ENCODE measurements around the gene TTC14.
"Not testable (repeated sequence)": the region's sequence is repeated elsewhere in the genome, so short reads cannot be mapped to it uniquely, and the experiment has no call there.

Gene TTC14

GRCh38 chr3:180601688-180602666 lies at the start of gene TTC14:
Gene TTC14 (plus strand): TSS chr3:180602163. CDS start chr3:180602262, 99 bp downstream.
- peak; percentile 92 for DNase-seq (ENCODE audit: low spot score)

- no peak for DNase-seq (ENCODE audit: low spot score)
Measured at GRCh38 chr3:180563406-180563805, 38.6 kb upstream of the TTC14 start.

- no peak for DNase-seq (ENCODE audit: low spot score)
Measured at GRCh38 chr3:180564676-180565075, 37.3 kb upstream of the TTC14 start.

GRCh38 chr3:180570238-180570637 lies 31.7 kb upstream of the TTC14 start:
- DNase-seq (ENCODE audit: low spot score), result no peak

GRCh38 chr3:180571831-180572598 lies 29.9 kb upstream of the TTC14 start:
- DNase-seq (ENCODE audit: low spot score), result no peak

- DNase-seq (ENCODE audit: low spot score), result no peak
Measured at GRCh38 chr3:180575571-180575970, 26.4 kb upstream of the TTC14 start.

GRCh38 chr3:180580934-180581333 lies 21.0 kb upstream of the TTC14 start:
- DNase-seq (ENCODE audit: low spot score), result no peak

- DNase-seq (ENCODE audit: low spot score), result no peak
Measured at GRCh38 chr3:180590396-180590795, 11.6 kb upstream of the TTC14 start.

GRCh38 chr3:180593631-180594030 lies 8.3 kb upstream of the TTC14 start:
- DNase-seq (ENCODE audit: low spot score), result not testable (repeated sequence)

- no peak for DNase-seq (ENCODE audit: low spot score)
Measured at GRCh38 chr3:180594631-180595558, 7.1 kb upstream of the TTC14 start.

- DNase-seq (ENCODE audit: low spot score), result no peak
Measured at GRCh38 chr3:180595559-180595935, 6.4 kb upstream of the TTC14 start.

GRCh38 chr3:180600473-180600872 lies 1.5 kb upstream of the TTC14 start:
- no peak for DNase-seq (ENCODE audit: low spot score)

- DNase-seq (ENCODE audit: low spot score), result no peak
Measured at GRCh38 chr3:180611006-180611405, 9.0 kb downstream of the TTC14 start.

- DNase-seq (ENCODE audit: low spot score), result no peak
Measured at GRCh38 chr3:180612364-180612763, 10.4 kb downstream of the TTC14 start.

- DNase-seq (ENCODE audit: low spot score), result no peak
Measured at GRCh38 chr3:180615954-180616353, 14.0 kb downstream of the TTC14 start.

GRCh38 chr3:180617049-180617448 lies 15.1 kb downstream of the TTC14 start:
- DNase-seq (ENCODE audit: low spot score), result no peak

GRCh38 chr3:180618563-180618962 lies 16.6 kb downstream of the TTC14 start:
- not testable (repeated sequence) for DNase-seq (ENCODE audit: low spot score)

- DNase-seq (ENCODE audit: low spot score), result no peak
Measured at GRCh38 chr3:180619723-180620122, 17.8 kb downstream of the TTC14 start.

- DNase-seq (ENCODE audit: low spot score), result no peak
Measured at GRCh38 chr3:180624714-180625113, 22.8 kb downstream of the TTC14 start.

GRCh38 chr3:180626844-180627243 lies 24.9 kb downstream of the TTC14 start:
- DNase-seq (ENCODE audit: low spot score), result no peak

- DNase-seq (ENCODE audit: low spot score), result no peak
Measured at GRCh38 chr3:180630371-180630770, 28.4 kb downstream of the TTC14 start.

GRCh38 chr3:180631317-180631716 lies 29.4 kb downstream of the TTC14 start:
- no peak for DNase-seq (ENCODE audit: low spot score)

Data from germinal center (tissue), 1 donor.